HG02943 (cell line): Measurements from ENCODE around the gene CFD.
"Not testable (repeated sequence)": the region's sequence is repeated elsewhere in the genome, so short reads cannot be mapped to it uniquely, and the experiment has no call there.

Experiments used
- ATAC-seq: cut with Tn5 transposase; IDR thresholded peaks from one replicate; pipeline ENCODE4 v1.9.1; 2021; ENCODE audit warnings: mild to moderate bottlenecking, low read depth, moderate library complexity; ENCODE audit not compliant: unreplicated experiment

CFD gene

DNA sequence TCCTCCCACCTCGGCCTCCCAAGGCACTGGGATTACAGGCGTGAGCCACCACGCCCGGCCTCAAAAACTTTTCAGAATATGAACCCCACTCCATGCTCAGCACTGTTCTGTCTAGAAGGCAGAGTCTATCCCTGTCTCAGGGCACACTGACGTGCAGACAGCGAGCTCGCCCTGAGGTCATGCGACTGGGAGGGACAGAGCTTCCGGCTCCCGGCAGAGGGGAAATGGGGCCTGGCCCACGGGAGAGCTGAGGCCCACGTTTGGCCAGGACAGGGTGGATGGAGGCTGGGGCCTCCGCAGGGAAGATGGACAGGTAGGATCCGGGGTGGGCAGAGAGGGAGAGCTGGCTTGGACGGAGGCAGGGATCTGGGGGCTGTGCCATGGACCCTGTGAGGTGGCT, 34.6 kb upstream of the CFD start:
- ATAC-seq: no peak

DNA sequence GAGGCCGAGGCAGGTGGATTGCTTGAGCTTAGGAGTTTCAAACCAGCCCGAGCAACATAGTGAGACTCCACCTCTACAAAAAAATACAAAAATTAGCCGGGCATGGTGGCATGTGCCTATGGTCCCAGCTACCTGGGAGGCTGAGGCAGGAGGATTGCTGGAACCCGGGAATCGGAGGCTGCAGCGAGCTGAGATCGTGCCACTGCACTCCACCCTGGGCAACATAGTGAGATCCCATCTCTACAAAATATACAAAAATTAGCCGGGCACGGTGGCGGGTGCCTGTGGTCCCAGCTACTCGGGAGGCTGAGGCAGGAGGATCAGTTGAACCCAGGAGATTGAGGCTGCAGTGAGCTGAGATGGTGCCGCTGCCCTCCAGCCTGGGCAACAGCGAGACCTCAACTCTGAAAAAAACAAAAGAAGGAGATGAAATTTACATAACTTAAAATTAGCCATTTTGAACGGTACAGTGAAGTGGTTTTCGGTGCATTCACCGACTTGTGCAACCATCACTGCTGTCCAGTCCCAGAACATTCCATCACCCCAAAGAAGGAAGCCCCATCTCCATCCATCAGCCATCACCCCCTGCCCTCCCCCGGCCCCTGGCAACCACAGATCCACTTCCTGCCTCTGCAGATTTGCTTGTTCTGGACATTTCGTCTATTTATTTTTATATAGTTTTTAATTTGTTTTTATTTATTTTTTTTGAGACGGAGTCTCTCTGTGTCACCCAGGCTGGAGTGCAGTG, 33.4 kb upstream of the CFD start:
- no peak for ATAC-seq

DNA sequence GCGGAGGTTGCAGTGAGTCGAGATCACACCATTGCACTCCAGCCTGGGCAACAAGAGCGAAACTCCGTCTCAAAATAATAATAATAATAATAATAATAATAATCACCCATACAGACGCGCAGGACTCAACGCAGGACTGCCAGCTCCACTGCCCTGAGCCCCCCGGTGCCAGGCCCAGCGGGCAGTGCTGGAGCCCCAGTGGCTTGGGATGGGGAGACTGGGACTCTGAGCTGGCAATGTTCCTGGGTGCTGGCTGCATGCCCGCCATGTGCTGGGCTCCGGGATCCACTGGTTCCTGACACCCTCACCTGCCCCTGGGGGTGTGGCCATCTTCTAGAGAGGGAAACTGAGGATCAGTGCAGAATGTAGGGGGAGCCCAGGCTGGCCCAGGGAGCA, 32.2 kb upstream of the CFD start:
- no peak for ATAC-seq

DNA sequence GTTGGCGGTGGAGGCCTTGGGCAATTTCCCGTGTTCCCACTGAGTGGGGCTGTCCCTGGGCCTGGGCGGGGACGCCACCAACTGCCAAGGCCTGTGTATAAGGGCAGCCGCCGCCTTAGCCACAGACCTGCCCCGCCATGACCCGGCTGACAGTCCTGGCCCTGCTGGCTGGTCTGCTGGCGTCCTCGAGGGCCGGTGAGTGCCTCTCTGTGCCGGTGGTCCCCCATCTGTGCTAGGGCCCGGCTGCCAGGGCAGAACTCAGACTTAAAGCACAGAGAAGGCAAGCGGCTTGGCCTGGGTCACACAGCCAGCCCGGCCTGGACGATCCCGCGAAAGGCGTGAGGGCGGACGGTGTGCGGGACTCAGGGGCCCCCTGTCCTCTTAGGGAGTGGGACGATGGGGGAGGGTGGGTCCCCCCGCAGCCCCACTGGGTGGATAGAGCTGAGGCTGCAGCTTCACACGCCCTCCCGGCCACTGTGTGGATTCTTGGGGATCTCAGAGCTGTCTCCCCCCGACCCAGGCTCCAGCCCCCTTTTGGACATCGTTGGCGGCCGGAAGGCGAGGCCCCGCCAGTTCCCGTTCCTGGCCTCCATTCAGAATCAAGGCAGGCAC, 31.6 kb upstream of the CFD start, which contains the start of gene AZU1:
Gene AZU1, plus strand, starts transcription at position 128 of the 612 bp plus-strand sequence. Its CDS starts 10 bp downstream, at position 138.
- ATAC-seq: no peak

DNA sequence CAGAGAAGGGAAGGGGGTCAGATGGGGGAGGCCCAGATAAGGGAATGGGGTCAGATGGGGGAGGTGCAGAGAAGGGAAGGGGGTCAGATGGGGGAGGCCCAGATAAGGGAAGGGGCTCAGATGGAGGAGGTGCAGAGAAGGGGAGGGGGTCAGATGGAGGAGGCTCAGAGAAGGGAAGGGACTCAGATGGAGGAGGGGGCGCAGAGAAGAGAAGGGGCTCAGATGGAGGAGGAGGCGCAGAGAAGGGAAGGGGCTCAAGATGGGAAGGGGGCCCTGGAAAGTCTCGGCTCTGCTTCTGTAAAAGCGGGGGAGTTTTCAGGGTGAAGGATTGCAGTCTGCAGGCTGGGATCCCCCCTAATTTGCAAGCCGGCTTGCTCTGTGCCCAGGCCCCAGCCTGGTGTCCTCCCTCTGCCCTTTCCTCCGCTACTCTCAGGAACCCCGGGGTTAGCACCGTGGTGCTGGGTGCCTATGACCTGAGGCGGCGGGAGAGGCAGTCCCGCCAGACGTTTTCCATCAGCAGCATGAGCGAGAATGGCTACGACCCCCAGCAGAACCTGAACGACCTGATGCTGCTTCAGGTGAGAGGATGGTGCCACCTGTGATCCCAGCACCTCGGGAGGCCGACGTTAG, 30.2 kb upstream of the CFD start:
- ATAC-seq: no peak

DNA sequence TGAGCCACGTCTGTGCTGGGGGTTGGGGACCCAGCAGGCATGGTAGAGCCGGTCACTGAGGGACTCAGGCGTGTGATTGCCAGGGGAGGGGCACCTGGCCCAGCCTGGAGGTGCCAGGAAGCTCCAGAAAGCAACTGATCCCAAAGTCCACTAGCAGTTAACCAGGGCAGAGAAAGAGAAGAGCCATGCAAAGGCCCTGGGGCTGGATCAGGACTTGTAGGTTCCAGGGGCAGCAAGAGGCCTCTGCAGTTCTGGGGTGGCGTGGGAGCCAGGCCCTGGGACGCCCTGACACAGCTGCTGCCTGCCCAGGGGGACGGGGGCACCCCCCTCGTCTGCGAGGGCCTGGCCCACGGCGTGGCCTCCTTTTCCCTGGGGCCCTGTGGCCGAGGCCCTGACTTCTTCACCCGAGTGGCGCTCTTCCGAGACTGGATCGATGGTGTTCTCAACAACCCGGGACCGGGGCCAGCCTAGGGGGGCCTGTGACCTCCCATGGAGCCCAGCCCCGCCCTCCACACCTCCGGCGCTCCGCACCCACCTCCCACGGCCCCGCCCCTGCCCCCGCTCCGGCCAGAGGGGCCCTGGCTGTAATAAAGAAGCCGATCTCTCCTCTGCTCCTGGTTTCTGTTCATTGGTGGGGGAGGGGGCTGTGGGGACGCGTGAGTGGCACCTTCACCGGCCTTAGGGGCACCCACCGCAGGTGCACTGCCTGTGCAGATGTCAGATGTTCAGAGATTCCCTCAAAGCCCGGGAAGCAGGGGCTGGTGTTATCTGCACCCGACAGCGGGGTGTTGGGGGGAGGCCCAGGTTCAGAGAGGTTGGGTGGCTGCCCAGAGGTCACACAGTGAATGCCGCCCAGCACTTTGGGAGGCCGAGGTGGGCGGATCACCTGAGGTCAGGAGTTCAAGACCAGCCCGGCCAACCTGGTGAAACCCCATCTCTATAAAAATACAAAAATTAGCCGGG, 27.8 kb upstream of the CFD start:
- no peak for ATAC-seq

DNA sequence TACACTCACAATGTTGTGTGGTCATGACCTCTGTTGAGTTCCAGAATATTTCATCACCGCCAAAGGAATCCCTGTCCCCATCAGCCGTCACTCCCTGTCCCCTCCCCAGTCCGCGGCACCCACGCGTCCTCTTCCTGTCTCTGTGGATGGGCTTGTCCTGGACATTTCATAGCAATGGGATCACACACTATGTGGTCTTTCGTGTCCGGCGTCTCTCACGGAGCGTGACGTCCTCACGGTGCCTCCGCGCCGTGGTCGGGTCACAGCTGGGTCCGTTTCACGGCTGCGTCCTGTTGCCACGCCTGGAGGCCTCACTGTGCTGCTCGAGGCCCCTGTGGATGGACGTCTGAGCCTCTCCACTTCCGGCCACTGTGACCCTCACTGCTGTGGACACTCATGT, 25.2 kb upstream of the CFD start:
- no peak for ATAC-seq

DNA sequence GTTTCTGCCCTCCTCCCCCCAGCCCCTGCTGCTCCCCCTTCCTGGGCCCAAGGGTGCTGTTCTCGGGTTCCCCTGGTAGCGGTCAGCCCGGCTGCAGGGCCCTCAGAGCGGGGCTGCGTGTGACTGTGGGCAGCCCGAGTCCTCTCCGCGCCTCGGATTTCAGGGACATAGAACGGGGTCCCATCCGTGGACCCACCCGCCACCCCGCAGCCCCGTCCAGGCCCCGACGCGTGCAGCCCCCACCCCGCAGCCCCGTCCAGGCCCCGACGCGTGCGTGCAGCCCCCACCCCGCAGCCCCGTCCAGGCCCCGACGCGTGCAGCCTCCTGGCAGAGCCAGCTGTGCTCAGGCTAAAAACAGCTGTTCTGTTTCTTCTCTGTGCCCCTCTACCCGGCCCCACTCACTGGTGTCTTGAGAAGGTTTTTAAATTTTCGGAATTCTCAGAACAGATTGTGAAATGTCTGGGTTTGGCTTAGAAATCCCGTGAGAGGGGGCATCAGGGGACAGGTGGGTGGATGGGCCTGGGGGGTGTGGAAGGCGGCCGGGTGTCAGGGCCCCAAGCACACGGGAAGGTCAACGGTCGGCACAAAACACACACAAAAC, 24.2 kb upstream of the CFD start:
- ATAC-seq: no peak

DNA sequence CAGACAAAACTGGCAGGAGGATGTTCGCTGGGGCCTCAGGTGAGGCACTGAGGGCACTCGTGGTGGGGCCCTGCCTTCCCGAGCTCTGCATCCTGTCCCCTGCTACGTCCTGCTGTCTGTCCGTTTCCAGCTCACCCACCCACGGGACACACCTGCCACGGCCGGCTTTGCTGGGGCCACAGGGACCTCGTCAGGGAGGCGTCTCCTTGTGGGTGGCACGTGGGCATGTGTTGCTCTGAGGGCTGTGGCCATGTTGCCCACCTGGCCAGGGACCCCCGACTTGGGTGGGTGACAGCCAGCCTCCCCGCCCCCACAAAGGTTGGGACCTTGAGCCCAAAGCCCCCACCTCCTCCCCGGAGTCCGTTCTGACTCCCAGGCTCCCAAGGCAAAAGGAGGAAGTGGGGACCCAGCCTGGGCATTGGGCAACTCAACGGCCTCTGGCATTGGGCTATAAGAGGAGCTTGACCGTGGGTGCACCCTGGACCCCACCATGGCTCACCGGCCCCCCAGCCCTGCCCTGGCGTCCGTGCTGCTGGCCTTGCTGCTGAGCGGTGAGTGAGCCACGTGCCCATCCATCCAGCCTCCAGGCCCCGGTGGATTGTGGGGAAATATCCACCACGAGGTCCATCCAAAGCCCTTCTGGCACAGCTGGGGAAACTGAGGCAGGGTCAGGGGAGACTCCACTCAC, 18.8 kb upstream of the CFD start, which contains the start of gene PRTN3:
Gene PRTN3, plus strand, starts transcription at position 481 of the 688 bp plus-strand sequence. Its CDS starts 10 bp downstream, at position 491.
- no peak for ATAC-seq

DNA sequence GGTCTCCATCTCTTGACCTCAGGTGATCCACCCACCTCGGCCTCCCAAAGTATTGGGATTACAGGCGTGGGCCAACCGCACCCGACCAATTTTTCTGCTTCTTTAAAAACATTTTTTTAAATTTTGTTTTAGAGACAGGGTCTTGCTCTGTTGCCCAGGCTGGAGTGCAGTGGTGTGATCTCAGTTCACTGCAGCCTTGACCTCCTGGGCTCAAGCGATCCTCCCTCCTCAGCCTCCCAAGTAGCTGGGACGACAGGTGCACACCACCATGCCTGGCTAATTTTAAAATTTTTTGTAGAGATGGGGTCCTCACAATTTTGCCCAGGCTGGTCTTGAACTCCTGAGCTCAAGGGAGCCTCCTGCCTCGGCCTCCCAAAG, 16.7 kb upstream of the CFD start:
- ATAC-seq: not testable (repeated sequence)

DNA sequence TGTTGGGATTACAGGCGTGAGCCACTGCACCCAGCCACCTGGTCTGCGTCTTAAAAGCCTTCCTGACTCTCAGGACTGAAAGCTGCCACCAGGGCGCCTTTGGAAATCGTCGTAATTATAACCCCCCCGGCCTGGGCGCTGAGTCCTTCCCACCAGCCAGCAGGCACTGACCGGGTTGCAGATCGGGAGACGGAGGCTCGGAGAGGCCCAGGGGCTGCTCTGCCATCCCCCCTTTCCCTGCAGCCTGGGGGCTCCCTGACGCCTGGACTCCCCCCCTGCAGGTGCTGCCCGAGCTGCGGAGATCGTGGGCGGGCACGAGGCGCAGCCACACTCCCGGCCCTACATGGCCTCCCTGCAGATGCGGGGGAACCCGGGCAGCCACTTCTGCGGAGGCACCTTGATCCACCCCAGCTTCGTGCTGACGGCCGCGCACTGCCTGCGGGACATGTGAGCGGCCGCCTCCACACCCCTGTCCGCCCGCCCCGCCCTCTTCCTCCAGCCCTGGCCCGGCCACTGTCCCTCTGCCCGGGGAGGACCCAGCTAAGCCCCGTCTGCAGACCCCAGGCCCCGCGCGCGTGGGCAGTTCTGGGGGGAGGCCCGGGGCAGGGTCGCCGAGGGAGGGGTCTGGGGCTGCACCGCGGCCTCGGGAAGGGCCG, 16.2 kb upstream of the CFD start:
- no peak for ATAC-seq

DNA sequence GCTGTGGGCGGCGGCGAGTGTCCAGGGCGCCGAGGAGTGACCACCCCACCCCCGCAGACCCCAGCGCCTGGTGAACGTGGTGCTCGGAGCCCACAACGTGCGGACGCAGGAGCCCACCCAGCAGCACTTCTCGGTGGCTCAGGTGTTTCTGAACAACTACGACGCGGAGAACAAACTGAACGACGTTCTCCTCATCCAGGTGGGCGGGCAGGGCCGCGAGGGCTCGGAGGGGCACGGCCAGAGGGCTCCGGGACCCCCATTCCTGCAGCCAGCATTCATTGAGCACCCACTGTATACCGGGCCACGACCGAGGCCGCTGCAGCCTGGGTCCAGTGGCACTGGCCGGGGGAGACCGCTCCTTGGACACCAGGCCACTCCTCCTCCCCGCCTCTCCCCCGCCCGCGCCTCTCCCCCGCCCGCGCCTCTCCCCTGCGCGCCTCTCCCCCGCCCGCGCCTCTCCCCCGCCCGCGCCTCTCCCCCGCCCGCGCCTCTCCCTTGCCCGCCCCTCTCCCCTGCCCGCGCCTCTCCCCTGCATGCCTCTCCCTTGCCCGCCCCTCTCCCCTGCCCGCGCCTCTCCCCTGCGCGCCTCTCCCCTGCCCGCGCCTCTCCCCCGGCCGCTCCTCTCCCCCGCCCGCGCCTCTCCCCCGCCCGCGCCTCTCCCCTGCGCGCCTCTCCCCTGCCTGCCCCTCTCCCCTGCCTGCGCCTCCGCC, 15.5 kb upstream of the CFD start:
- no peak for ATAC-seq

DNA sequence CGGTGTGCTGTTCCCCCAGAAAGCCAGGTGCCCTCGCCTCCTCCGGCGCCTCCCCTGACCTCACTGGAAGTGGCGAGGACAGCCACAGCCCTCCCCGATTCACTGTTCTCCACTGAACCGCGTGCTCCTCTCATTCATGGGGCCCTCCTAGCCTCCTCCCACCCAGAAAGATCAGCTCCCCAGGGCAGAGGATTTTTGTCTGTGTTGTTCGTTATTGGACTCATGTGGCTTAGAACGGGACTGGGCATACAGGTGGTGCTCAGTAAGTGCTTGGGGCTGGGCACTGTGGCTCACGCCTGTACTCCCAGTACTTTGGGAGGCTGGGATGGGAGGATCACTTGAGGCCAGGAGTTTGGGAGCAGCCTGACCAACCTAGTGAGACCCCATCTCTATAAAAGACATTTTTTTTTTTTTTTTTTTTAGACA, 14.9 kb upstream of the CFD start:
- ATAC-seq: no peak

DNA sequence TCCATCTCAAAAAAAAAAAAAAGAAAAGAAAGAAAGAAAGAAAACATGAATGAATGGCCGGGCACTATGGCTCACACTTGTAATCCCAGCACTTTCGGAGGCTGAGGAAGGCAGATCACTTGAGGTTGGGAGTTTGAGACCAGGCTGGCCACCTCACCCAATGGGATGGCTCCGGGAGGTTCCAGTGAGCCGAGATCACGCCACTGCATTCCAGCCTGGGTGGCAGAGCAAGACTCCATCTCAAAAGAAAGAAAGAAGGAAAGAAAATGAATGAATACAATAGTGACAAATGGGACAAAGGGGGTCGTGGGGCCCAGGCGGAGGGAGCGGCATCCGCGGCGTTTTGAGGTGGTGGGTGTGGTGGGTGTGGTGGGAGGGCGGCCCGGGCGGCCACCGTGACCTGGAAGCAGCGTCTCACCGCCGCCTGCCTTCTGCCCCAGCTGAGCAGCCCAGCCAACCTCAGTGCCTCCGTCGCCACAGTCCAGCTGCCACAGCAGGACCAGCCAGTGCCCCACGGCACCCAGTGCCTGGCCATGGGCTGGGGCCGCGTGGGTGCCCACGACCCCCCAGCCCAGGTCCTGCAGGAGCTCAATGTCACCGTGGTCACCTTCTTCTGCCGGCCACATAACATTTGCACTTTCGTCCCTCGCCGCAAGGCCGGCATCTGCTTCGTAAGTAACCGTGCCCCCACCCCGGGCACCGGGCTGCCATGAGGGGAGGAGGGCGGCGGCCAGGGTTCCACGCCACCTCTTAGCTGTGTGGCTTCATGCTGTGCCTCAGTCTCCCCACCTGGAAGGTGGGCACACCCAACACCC, 13.6 kb upstream of the CFD start:
- ATAC-seq: no peak

DNA sequence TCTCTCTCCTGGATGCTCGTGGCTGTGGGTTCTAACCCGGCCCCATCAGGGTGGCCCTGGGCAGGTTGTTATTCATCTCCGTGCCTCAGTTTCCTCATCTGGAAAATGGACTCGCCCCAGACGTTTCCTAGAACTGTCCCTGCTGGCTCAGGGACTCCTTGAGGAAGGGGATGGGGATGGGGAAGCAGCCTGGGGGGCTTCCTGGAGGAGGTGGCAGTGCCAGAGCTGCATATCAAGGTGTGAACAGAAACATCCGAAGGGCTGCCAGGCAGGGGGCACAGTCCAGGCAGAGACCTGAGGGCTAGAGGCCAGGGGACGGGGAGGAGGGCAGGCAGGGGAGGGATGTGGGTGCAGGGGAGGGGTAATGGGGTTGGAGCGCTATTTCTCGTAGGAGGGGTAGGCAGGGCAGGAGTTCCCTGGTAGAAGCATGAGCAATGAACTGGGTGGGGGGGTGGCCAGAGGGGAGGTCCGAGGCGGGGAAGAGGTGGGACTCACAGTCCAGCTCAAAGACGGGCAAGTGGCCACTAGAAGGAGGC, 11.0 kb upstream of the CFD start:
- no peak for ATAC-seq

DNA sequence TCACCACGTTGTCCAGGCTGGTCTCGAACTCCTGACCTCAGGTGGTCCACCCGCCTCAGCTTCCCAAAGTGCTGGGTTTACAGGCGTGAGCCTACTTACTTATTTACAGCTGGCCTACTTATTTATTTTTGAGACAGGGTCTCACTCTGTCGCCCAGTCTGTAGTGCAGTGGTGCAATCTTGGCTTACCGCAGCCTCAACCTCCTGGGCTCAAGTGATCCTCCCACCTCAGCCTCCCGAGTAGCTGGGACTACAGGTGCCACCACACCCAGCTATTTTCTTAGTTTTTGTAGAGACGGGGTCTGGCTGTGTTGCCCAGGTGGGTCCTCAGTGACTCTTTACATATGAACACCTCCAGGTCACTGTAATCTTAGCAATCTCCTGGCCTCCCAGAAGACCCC, 10.3 kb upstream of the CFD start:
- not testable (repeated sequence) for ATAC-seq

DNA sequence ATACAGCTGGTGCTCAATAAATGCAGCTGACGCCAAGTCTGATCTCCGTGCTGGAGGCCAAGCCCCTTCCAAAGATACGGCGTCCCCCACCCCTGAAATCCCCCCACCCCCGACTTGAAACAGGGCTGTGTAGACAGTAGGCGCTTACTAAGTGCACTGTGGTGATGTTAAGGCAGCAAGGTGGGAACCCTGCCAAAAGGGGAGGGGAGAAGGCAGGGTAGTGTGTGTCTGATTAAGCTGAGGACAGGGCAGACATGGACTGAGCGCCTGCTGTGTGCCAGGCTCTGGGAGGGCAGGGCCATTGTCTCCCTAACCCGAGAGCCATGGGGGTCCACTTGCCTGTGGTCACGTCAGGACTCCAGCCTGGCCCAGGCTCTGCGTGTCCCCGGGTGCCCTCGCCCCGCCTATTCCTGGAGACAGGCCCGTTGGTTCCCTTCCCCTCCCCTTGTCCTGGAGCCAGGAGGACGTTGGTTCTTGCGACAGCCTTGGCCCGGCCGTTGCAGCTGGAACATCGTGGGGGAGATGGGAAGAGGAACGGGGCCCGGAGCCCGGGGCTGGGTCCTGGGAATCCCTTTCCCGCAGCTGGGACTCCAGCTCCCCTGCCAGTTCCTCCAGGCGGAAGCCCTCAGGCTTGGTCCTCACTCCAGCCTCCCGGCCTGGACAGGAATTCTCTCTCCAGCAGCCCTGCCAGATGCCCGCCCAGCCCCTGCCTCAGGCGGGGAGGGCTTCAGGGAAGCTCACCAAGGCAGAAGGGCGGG, 9.1 kb upstream of the CFD start:
- ATAC-seq: no peak
